Hepatocyte (in vitro differentiated cells): Measurements from ENCODE around the gene FOSL1.

Experiments used
- EZH2phosphoT487 ChIP-seq: fragments of 200-600 bp; sonication (generic); IDR thresholded peaks from one replicate; pipeline ENCODE4 v1.6.1; 2018; ENCODE audit warnings: antibody characterized with exemption, mild to moderate bottlenecking, low read depth, moderate library complexity; ENCODE audit not compliant: unreplicated experiment, severe bottlenecking
- TF ChIP-seq, protein P1 (sequence below): fragments of 200-600 bp; sonication (generic); IDR thresholded peaks from 2 replicates; pipeline ENCODE4 v1.5.1; 2016; ENCODE audit warnings: antibody characterized with exemption, mild to moderate bottlenecking; ENCODE audit not compliant: poor library complexity

DNA sequence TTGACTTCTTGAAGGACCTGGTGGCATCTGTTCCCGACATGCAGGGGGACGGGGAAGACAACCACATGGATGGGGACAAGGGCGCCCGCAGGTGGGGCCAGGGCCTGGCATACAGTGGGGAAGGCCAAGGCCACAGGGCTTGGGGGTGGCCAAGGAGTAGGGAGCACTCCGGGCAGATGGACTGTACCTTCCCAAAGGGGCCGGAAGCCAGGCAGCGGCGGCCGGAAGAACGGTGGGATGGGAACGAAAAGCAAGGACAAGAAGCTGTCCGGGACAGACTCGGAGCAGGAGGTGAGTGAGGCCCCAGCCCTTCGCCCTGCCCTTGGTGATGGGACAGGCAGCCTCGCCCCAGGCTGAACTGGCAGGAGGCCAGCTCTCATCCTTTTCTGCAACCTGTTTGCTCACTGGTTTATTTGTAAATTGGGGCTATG, 20.2 kb upstream of the FOSL1 start:
- TF ChIP-seq, protein P1, sequence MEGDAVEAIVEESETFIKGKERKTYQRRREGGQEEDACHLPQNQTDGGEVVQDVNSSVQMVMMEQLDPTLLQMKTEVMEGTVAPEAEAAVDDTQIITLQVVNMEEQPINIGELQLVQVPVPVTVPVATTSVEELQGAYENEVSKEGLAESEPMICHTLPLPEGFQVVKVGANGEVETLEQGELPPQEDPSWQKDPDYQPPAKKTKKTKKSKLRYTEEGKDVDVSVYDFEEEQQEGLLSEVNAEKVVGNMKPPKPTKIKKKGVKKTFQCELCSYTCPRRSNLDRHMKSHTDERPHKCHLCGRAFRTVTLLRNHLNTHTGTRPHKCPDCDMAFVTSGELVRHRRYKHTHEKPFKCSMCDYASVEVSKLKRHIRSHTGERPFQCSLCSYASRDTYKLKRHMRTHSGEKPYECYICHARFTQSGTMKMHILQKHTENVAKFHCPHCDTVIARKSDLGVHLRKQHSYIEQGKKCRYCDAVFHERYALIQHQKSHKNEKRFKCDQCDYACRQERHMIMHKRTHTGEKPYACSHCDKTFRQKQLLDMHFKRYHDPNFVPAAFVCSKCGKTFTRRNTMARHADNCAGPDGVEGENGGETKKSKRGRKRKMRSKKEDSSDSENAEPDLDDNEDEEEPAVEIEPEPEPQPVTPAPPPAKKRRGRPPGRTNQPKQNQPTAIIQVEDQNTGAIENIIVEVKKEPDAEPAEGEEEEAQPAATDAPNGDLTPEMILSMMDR = no peak
- no peak for TF ChIP-seq EZH2phosphoT487
